Endometrial microvascular endothelial cells (primary cell): ENCODE results near the gene EPB41L2. TPM values are rescaled to one million over a fixed set of nuclear protein-coding genes. Genes with fewer than 3 reads are reported as not detected.

Source experiments
- in situ Hi-C: cut with HindIII; loops from 2 replicates; pipeline ENCODE4 v1.10.0; 2017; ENCODE audit warnings: low sequenced_read_pairs, low pct_unique_long_range_greater_than_20kb; ENCODE audit errors: inconsistent ontology term
- total RNA-seq: library from RNA; depleted of rRNA; stranded (reverse); fragments of >200 nt; gene quantifications from one replicate; pipeline ENCODE4 v1.2.3, GENCODE V29; 2015; ENCODE audit errors: inconsistent ontology term

Gene EPB41L2
- total RNA-seq, 1 donor from 2014 or later: 50.5 TPM

GRCh38 chr6:130838951-130839350 lies 224.1 kb downstream of the EPB41L2 start:
- in situ Hi-C loops: no loop called here

GRCh38 chr6:130838250-130838860 lies 224.7 kb downstream of the EPB41L2 start:
- in situ Hi-C loops: no loop called here

- in situ Hi-C loops: no loop called here
These were observed 226.0 kb downstream of the EPB41L2 start for GRCh38 chr6:130837067-130837466.

- in situ Hi-C loops: no loop called here
These were observed 226.9 kb downstream of the EPB41L2 start for GRCh38 chr6:130836055-130836640.

GRCh38 chr6:130834482-130835251 lies 228.4 kb downstream of the EPB41L2 start:
- in situ Hi-C loops: no loop called here

- in situ Hi-C loops: no loop called here
These were observed 229.5 kb downstream of the EPB41L2 start for GRCh38 chr6:130833569-130833968.

GRCh38 chr6:130831607-130832006 lies 231.4 kb downstream of the EPB41L2 start:
- in situ Hi-C loops: no loop called here

GRCh38 chr6:130829333-130829910 lies 233.6 kb downstream of the EPB41L2 start:
- in situ Hi-C loops: no loop called here

GRCh38 chr6:130827247-130828149 lies 235.5 kb downstream of the EPB41L2 start, which contains the start of gene SMLR1:
SMLR1 (plus strand) TSS chr6:130827406; CDS start chr6:130827414, 8 bp downstream.
- in situ Hi-C loops: no loop called here

GRCh38 chr6:130826442-130827246 lies 236.4 kb downstream of the EPB41L2 start:
- in situ Hi-C loops: no loop called here

- in situ Hi-C loops: no loop called here
These were observed 237.1 kb downstream of the EPB41L2 start for GRCh38 chr6:130825772-130826441.

GRCh38 chr6:130824978-130825694 lies 237.9 kb downstream of the EPB41L2 start:
- in situ Hi-C loops: no loop called here

- in situ Hi-C loops: no loop called here
These were observed 240.3 kb downstream of the EPB41L2 start for GRCh38 chr6:130822736-130823135.

GRCh38 chr6:130815200-130816071 lies 247.6 kb downstream of the EPB41L2 start:
- in situ Hi-C loops: no loop called here

GRCh38 chr6:130814506-130814905 lies 248.5 kb downstream of the EPB41L2 start:
- in situ Hi-C loops: no loop called here

- in situ Hi-C loops: no loop called here
These were observed 251.1 kb downstream of the EPB41L2 start for GRCh38 chr6:130811932-130812331.
